PFSK-1 (cell line): ENCODE results near the gene CASZ1.

Experiments used
- POLR2AphosphoS5 ChIP-seq: IDR thresholded peaks from 2 replicates; pipeline ENCODE4 v1.6.1; 2012; ENCODE audit warnings: low read depth, mild to moderate bottlenecking, control low read depth, low read length, moderate library complexity
- TAF1 ChIP-seq: IDR thresholded peaks from 2 replicates; pipeline ENCODE4 v1.6.1; 2012; ENCODE audit warnings: low read length, control low read depth, borderline replicate concordance; ENCODE audit not compliant: insufficient read depth

GRCh38 chr1:10629816-10630571 is 166.5 kb downstream of the CASZ1 start:
- TF ChIP-seq POLR2AphosphoS5 (no peak), TAF1 (no peak)
